Heart right ventricle (tissue), 16 donors: ENCODE results near the gene KLHL2. TPM values are rescaled to one million over a fixed set of nuclear protein-coding genes. Genes with fewer than 3 reads are reported as not detected.
A peak's percentile ranks its signal among the peaks of the same experiment; 100 is the strongest.

Experiments used
- ATAC-seq, 8 donors: fragments of 200-7000 bp; cut with Tn5 transposase; one replicate each; pipeline ENCODE4 v1.9.1; 2020; ENCODE audit warnings: mild to moderate bottlenecking in 8 of 8, moderate library complexity in 8 of 8, moderate number of reproducible peaks in 1 of 8
- DNase-seq, 2 donors: peaks; one replicate each; pipeline ENCODE4 v3.0.0-alpha.2; 2020
- H3K27ac ChIP-seq, 10 donors: fragments of 200-600 bp; sonication (generic) in 2 of 10; one replicate each; pipeline versions ENCODE4 v1.5.0 to v1.8.0; 2020 to 2022; ENCODE audit warnings: mild to moderate bottlenecking in 3 of 10
- H3K27me3 ChIP-seq, 7 donors: fragments of 200-600 bp; one replicate each; pipeline ENCODE4 v1.8.0; 2021 to 2022; ENCODE audit warnings: mild to moderate bottlenecking in 2 of 7
- H3K36me3 ChIP-seq, 9 donors: fragments of 200-600 bp; sonication (generic) in 1 of 9; one replicate each; pipeline versions ENCODE4 v1.5.0 to v1.8.0; 2020 to 2022; ENCODE audit warnings: mild to moderate bottlenecking in 2 of 9
- H3K4me1 ChIP-seq, 9 donors: fragments of 200-600 bp; sonication (generic) in 1 of 9; one replicate each; pipeline versions ENCODE4 v1.5.0 to v1.8.0; 2020 to 2022; ENCODE audit warnings: mild to moderate bottlenecking in 4 of 9
- H3K4me3 ChIP-seq, 10 donors: fragments of 200-600 bp; sonication (generic) in 2 of 10; one replicate each; pipeline versions ENCODE4 v1.5.0 to v1.8.0; 2020 to 2022; ENCODE audit warnings: mild to moderate bottlenecking in 7 of 10, moderate library complexity in 2 of 10
- H3K9me3 ChIP-seq, 11 donors: fragments of 200-600 bp in 10 of 11; sonication (generic) in 2 of 11; one replicate each; pipeline versions ENCODE4 v1.5.0 to v1.8.0; 2013 to 2022; ENCODE audit warnings: mild to moderate bottlenecking in 2 of 11, control low read depth in 1 of 11, moderate library complexity in 1 of 11
- WGBS, 2 donors: extraction: QIAGEN DNeasy Blood & Tissue Kit; methylation state at CpG; one replicate each; pipeline ENCODE4 v1.1.7; 2013; ENCODE audit warnings: inconsistent platforms in 1 of 2; 5-methylcytosine and 5-hydroxymethylcytosine counted together
- intact Hi-C, 10 donors: fragments of 100-400 bp; cut with DNase I; formaldehyde crosslinking; loops; one replicate each; pipeline versions ENCODE4 v1.11.1 to v1.14.2; 2022
- polyA plus RNA-seq, 2 donors: library from polyadenylated mRNA; stranded (reverse); fragments of 200-250 nt; gene quantifications; one replicate each; pipeline ENCODE4 v1.2.3, GENCODE V29; 2013
- total RNA-seq, 10 donors: library from RNA; stranded (reverse); fragmentation: NEBNext Ultra II Directional in 3 of 10; extraction: Animal tissue kit (Norgen Biotek cat#: 25700) in 3 of 10; gene quantifications; one replicate each; pipeline versions ENCODE4 v1.2.1 to v1.2.4, GENCODE V29; 2021 to 2023
- TF ChIP-seq, protein P1 (sequence below), 9 donors: fragments of 200-600 bp; sonication (generic) in 2 of 9; IDR thresholded peaks; one replicate each; pipeline versions ENCODE4 v1.5.0 to v1.8.0; 2021 to 2022; ENCODE audit warnings: antibody characterized with exemption in 9 of 9, mild to moderate bottlenecking in 5 of 9, moderate library complexity in 1 of 9
- donor health status: Arrhythmogenic right ventricular cardiomyopathy.
- donor health status: ischemic (EF 13 %, LVEDD 7.1; RV severe dilation, severe dysfunction).
- donor health status: healthy with polysubstance abuse.
- donor health status: DM: no; HTN: yes; CAD: no.
- donor health status: DM: no; HTN: no; CAD: no.
- donor health status: ischemic (EF 25% LVEDD 6.9; RV normal size, moderate dysfunction).
- donor health status: ischemic (EF 25% LVEDD 5.7; RV mildly dilated, moderate dysfunction).
- donor health status: healthy.
- donor health status: DM: yes; HTN: yes; CAD: no.
- donor health status: Ischemic cardiomyopathy.
- donor health status: ischemic (EF 35%, LVEDD 5.7; RV mildly dilated, moderate dysfunction).
- donor health status: nonischemic (EF 11% LVEDD 7.7; RV severe dilation, severe dysfunction).
- donor health status: DM: yes; HTN: yes; CAD: no.
- donor health status: PGD.
- donor health status: ischemic (EF 29% LVEDD 5.4; RV normal size, mild dysfunction).
- donor health status: nonischemic (EF 23%, LVEDD 6.1; RV moderate dilation, normal function).

KLHL2 gene
- total and polyA plus RNA-seq, 12 donors, result 6.0 to 14.7 (median 10.9) TPM

- intact Hi-C loops, result loop anchor here in 6 of 10 donors (10.0 kb wide), 2 partner anchors 113 to 217 kb away; no protein-coding TSS in a partner anchor
- TF ChIP-seq, protein P1, sequence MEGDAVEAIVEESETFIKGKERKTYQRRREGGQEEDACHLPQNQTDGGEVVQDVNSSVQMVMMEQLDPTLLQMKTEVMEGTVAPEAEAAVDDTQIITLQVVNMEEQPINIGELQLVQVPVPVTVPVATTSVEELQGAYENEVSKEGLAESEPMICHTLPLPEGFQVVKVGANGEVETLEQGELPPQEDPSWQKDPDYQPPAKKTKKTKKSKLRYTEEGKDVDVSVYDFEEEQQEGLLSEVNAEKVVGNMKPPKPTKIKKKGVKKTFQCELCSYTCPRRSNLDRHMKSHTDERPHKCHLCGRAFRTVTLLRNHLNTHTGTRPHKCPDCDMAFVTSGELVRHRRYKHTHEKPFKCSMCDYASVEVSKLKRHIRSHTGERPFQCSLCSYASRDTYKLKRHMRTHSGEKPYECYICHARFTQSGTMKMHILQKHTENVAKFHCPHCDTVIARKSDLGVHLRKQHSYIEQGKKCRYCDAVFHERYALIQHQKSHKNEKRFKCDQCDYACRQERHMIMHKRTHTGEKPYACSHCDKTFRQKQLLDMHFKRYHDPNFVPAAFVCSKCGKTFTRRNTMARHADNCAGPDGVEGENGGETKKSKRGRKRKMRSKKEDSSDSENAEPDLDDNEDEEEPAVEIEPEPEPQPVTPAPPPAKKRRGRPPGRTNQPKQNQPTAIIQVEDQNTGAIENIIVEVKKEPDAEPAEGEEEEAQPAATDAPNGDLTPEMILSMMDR (IDR thresholded peaks at IDR 0.05), result no peak
- no peak overlapping the region for H3K27ac ChIP-seq
- WGBS, 2 donors, result 87 to 88% methylated on average over 5 of the region's 5 CpGs
- H3K36me3 ChIP-seq, result no peaks in the 10 kb centered on the region
- H3K4me1 ChIP-seq, result peaks cover 0 to 5% (median 0%) of the 10 kb centered on the region in 9 donors
- no peak overlapping the region for H3K4me3 ChIP-seq
- ATAC-seq (no peak), DNase-seq (no peak)
- peaks cover 0 to 9% (median 0%) of the 10 kb centered on the region in 7 donors for H3K27me3 ChIP-seq
- no peaks in the 10 kb centered on the region for H3K9me3 ChIP-seq
Observed at GRCh38 chr4:165351359-165352130, 144.2 kb downstream of the KLHL2 start.

DNA sequence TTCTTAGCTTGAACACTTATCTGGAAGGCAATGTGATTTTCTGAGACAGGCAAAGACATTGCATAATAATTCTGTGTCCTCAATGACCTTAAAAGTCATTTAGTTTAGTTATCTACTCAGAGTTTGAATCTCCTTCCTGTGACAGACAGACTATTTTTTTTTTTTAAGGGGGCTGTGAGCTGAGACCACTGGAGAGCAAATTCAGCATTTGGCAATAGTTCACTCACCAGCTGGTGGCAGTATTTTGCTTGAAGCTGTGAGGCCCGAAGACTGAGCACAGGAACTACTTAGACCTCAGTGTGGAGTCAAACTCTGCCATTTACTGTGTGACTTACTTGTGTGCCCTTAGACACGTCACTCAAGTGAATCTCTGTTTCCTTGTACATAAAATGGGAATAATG, 148.5 kb downstream of the KLHL2 start:
- WGBS, 2 donors, result 7 to 12% methylated on average over 2 of the region's 2 CpGs
- DNase-seq (peak in 1 of 2 donors; percentile 8), ATAC-seq (peak in 1 of 8 donors; percentile 67)
- H3K27ac ChIP-seq, result no peak overlapping the region
- peaks cover 0 to 21% (median 4%) of the 10 kb centered on the region in 7 donors for H3K27me3 ChIP-seq
- H3K36me3 ChIP-seq, result no peaks in the 10 kb centered on the region
- H3K9me3 ChIP-seq, result no peaks in the 10 kb centered on the region
- TF ChIP-seq, protein P1 (IDR thresholded peaks at IDR 0.05), result peak in 8 of 9 donors; percentile 7 to 58 (median 44)
- no peak overlapping the region for H3K4me3 ChIP-seq
- H3K4me1 ChIP-seq, result peaks cover 0 to 32% (median 0%) of the 10 kb centered on the region in 9 donors
- intact Hi-C loops, result loop anchor here in 7 of 10 donors (1.0 to 10.0 kb wide), 3 partner anchors 109 to 221 kb away; no protein-coding TSS in a partner anchor

- peaks cover 0 to 33% (median 0%) of the 10 kb centered on the region in 9 donors for H3K4me1 ChIP-seq
- H3K4me3 ChIP-seq, result no peak overlapping the region
- no peaks in the 10 kb centered on the region for H3K36me3 ChIP-seq
- 72 to 77% methylated on average over 2 of the region's 2 CpGs for WGBS, 2 donors
- ATAC-seq, result no peak
- peaks cover 0 to 24% (median 7%) of the 10 kb centered on the region in 7 donors for H3K27me3 ChIP-seq
- H3K9me3 ChIP-seq, result no peaks in the 10 kb centered on the region
- DNase-seq, result no peak
- H3K27ac ChIP-seq, result peak overlapping the region in 1 of 10 donors; percentile 2
- intact Hi-C loops, result loop anchor here in 6 of 10 donors (10.0 kb wide), 2 partner anchors 105 to 225 kb away; no protein-coding TSS in a partner anchor
- TF ChIP-seq, protein P1 (IDR thresholded peaks at IDR 0.05), result no peak
Observed at GRCh38 chr4:165359506-165359905, 152.1 kb downstream of the KLHL2 start.

DNA sequence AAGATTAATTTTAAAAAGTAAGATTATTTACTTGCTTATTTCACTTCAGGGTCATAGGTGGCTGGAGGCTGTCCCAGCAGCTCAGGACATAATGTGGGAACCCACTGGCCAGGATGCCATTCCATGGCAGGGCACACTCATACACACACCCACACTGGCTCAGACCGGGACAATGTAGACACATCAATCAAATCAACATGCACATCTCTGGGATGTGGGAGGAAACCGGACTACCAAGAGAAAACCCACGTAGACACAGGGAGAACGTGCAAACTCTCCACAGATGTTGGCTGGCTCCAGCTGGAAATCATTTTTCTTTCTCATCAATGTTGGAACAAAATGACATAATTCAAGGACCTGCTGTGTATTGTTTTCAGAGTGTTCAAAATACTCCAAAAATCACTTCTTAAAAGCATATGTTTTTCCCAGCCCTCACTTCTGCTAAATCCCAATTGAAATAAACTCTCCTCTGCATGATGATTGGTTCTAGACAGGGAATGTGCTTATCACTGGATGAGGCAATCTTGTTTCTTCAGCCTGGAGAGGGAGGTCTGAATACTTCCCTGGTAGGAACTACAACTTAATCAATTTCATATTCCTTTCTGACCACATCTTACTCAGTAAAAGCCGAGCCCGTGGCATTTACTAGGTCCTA, 152.8 kb downstream of the KLHL2 start:
- Histone ChIP-seq H3K9me3 (no peaks in the 10 kb centered on the region), H3K4me3 (no peak overlapping the region), H3K4me1 (peaks cover 0 to 33% (median 0%) of the 10 kb centered on the region in 9 donors), H3K36me3 (no peaks in the 10 kb centered on the region), H3K27ac (no peak overlapping the region), H3K27me3 (peaks cover 0 to 24% (median 7%) of the 10 kb centered on the region in 7 donors)
- DNase-seq (no peak), ATAC-seq (peak in 1 of 8 donors; percentile 56)
- 52 to 54% methylated on average over 6 of the region's 6 CpGs for WGBS, 2 donors
- intact Hi-C loops, result loop anchor here in 1 of 10 donors (10.0 kb wide), 1 partner anchor 105 kb away; no protein-coding TSS in a partner anchor
- TF ChIP-seq, protein P1 (IDR thresholded peaks at IDR 0.05), result no peak
